CD4-positive, alpha-beta T cell treated with Interleukin-1 beta for 1 hour (primary cell): Measurements from ENCODE around the gene SGCA.

Experiments
- DNase-seq, 2 donors: peaks; one replicate each; pipeline ENCODE4 v3.0.0-alpha.2; 2020 to 2022

The SGCA gene

DNA sequence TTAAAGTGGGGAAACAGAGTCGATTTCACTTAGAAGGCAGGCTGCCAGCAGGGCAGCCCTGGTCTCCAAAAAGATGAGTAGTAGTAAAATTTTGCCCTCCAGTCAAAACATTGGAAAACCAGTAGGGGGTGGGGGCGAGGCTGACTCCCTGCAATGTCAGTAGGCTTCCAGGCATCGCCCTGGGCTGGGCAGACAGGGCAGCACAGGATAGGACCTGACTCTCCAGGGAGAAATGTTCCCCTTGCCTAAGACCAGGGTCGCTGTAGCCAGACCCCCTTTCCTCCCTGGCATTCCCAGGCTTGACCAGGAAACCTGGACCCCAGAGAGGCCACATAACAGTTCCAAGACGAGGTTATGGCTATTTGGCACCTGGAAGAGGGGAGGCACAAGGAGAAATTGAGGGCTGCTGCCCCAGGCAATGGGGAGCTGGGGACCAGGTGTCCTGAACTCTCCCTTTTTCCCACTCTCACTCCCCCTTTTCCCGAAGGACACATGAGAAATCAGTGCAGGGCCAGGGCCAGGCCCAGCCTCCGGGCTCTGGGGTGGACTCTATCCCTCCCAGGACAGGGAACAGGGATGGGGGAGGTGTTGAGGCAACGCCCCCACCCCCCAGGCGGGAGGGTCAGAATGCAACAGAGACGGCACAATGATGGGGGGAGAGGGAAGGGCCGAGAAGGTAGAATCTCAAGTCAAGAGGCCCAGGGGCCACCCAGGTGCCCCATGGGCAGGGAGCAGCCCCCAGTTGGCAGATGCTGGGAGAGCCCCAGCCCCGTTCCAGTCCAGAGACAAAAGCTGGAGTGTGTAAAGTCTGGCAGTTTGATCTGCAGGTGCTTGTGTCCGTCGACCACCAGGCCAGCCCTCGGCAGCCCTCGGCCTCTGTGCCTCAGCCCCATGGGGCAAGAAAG lies 31.3 kb upstream of the SGCA start:
- no peak for DNase-seq

DNA sequence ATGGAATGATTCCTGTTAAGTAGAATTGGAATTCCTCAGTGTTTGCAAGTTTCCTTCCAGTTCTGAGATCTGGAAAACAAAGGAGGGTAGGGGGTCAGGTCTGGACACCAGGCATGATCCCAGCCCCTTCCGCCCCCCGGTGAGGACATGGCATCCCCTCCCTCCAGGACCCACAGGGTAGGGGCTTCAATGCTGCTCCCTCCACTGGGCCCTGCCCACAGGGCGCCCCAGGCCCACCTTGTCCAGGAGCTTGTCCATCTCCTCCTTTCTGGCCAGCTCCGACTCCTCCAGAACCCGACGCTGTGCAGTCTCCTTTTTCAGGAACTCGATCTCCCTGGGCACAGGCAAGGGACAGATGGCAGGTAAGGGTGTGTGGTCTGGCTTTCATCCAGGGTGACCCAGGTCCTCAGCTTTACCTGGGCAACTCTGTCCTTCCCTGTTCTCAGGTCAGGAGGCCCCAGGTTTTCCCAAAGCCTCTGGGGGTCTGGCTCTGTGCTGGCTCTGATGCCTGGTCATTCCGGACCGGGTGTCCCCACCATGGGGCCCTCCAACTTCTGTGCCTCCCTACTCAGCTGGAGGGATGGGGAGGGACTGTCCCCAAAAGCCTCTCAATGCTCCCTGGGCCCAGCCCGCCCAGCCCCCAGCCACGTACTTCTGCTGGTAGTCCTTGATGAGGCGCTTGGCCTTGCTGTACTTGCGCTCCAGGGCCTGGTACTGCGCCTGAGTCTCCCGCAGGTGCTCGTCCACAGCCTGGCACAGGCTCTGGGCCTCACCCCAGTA lies 30.3 kb upstream of the SGCA start:
- DNase-seq = no peak

DNA sequence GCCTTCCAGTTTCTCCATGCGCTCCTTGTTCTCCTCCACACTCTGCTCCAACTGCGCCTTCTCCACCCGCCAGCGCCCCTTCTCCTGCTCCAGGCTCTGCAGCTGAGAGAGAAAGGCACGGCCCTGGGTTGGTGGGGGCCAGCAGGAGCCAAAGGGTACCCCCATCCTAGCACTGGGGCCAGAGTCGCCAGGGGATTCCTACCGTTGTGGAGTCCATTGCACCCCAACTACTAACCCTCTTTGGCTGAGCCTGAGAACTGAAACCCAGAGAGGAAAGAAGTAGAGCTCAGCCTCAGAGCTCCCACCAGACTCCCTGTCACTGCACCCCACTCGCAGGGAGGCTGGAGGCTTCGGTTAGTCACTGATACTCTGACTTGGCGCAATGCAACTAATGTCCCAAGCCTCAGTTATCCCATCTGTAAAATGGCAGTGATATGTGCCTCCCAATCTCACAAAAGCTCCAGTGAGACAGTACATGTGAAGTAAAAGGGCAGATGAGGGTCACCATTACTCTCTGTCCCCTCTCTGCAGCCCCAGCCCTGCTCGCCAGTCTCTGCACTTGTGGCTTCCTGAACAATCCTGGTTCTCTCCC lies 29.6 kb upstream of the SGCA start:
- no peak for DNase-seq

DNA sequence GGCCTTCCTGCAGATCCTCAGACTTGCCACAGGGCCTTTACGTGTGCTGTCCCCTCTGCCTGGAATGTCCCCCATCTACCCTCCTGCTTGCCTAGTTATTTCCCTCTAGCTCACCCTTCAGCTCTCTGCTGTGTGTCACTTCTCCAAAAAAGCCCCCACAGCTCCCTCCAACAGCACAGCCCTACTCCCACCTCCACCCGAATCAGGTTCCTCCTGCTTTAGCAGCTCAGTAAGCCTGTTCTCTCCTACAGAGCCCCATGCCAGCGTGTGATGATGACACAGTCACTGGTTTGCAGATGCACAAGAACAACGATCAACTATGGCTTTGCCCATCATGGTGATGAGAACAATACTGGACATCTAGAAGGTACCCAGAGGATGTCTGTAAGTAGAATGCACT lies 28.8 kb upstream of the SGCA start:
- no peak for DNase-seq

DNA sequence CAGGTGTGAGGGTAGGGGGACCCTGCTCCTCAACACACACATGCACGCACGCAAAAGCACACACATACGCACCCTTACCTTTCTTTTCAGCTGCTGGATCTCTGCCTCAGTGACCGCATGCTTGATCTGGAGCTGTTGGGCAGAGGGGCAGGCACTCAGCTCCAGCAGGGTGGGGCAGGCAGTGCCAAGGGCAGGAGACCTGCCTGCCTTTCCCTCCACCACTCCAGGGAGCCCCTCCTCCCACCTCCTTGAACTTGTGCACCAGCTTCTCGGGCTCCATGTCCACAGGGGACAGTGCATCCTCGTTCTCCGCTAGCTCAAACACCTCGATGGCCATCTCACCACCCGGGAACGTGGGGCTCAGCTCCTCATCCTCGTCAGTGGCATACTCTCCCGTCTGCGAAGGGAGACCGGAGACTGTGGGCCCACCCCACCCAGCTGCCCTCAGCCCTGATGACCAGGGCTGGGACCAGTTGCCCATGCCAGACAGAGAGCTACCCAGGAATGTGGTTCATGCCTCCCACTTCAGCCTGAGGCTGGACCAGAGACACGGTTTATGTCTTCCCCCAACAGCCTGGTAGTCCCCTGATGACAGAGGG lies 26.5 kb upstream of the SGCA start:
- no peak for DNase-seq

DNA sequence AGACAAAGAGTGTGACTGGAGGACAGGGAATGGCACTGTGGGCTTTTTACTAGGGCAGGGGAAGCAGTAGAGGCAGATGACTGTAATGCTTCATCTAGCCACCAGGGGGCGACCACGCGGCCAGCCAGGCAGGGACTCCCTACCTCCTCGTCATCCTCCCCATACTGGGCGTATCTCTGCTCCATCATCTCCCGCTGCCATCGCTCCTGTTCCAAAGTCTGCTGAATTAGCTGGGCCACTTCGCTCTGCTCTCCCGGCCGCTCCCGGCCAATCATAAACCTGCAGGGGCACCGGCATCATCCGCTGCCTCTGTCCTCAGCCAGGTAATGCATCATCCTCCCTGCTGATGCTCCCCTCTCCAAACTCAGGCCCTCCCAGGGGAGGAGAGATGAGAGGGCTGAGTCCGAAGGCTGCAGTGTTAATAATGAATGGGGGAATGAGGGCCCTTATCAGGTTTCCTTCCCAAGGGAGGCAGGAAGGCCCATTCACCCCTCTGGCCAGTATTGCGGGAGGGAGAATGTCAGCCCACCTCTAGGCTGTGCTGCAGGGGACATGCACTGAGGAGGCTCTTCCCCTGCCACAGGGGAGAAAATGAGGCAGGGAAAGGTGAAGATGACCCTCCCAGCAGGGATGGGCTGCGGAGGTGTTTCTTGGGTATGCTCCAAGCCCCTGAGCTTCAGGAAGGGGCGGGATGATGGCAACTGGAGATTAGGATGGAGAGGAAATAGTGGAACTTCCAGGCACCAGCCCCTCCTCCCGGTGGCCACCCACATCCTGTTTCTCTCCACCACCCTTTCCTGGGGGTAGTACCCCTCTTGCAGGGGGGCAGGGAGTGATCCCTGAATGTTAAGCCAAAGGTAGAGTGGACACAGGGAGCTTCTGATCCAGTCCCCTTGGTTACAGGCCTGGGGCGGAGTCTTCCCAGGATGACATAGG lies 25.6 kb upstream of the SGCA start:
- DNase-seq = peak; percentile 81 to 83

DNA sequence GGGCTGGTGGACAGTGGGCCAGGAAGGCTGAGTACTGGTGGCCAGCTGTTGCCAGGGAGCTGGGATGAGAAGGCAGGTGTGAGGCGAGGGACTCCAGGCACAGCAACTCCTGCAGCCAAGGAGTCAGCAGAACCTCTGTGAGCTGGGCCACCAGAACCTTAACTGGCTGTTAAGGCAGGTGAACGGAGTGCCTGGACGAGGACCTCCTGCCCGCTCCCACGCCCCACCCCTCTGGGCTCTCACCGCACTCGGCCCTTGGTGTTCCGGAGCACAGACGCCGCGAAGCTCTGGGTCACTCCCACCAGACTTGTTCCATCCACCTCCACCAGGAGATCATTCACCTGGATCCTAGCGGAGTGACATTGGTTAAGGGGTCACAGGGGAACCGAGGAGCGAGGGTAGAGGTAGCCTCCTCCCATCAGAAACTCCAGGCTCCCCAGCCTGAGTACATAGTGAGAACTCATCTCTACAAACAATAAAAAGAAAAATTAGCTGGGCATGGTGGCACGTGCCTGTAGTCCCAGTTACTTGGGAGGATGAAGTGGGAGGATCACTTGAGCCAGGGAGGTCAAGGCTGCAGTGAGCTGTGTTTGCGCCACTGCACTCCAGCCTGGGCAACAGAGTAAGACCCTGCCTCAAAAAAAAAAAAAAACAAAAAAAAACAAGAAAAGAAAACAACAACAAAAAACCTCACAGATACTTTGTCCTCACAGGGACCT lies 24.6 kb upstream of the SGCA start:
- no peak for DNase-seq

DNA sequence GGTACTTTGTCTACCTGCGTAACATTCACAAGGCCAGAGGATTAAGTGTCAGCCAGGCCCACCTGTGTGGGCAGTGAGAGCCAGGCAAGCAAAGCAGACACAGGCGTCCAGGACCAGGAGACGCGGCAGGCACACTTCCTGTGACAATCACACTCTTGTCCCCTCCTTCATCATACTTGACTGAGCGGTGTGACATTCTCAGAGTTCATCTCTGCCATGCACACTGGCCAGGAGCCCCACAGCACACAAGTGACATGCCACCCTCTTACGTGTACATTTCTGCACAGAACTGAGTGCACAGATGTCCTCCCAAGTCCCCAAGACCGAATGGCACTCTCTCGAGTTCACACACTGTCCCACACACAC lies 24.1 kb upstream of the SGCA start:
- no peak for DNase-seq

DNA sequence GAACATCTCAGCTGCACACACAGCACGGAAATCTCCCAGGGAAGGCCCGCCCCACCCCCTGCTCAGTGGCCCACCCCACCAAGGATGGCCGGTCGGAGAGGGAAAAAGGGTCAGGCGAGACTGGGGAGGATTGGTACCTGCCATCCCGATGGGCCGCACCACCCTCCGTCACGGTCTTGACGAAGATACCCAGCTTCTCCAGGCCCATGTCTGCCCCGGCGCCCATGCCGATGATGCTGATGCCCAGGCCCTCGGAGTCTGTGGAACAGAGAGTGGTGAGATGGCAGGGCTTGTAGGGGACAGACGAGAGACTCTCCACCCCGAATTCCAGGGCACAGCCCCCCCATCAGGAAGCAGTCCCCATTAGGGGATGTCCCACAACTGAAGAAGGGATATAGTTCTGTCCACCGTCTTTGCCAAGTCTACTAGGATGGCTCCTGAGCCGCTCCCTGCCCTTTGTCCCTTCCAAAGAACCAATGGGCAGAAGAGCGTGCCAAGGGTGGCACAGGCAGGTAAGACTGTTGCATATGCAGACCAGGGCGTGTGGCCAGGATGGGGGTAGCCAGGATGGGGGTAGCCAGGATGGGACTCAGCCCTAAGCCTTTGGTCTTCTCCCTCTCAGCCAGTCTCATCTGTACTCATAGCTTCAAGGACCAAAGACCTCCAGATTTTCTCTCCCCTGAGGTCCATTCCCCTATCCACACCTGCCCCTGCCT lies 22.2 kb upstream of the SGCA start:
- DNase-seq = no peak

DNA sequence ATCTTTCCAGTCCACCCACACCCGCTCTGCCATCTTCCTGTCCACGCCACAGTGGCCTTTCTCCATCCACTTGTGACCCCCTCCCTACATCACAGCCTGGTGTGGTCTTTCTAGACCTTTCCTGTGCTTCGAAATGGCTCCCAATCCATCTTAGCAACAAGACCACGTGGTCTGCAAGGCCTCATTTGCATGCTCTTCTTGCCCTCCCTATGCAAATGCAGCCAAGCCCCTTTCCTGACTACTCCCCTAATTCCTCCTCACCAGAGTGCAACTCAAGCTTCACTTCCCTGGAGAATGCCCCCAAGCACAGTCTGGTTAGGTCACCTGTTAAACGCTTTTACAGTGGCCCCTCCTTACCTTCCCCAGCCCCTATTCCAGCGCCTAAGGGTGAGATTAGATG lies 21.4 kb upstream of the SGCA start:
- no peak for DNase-seq

DNA sequence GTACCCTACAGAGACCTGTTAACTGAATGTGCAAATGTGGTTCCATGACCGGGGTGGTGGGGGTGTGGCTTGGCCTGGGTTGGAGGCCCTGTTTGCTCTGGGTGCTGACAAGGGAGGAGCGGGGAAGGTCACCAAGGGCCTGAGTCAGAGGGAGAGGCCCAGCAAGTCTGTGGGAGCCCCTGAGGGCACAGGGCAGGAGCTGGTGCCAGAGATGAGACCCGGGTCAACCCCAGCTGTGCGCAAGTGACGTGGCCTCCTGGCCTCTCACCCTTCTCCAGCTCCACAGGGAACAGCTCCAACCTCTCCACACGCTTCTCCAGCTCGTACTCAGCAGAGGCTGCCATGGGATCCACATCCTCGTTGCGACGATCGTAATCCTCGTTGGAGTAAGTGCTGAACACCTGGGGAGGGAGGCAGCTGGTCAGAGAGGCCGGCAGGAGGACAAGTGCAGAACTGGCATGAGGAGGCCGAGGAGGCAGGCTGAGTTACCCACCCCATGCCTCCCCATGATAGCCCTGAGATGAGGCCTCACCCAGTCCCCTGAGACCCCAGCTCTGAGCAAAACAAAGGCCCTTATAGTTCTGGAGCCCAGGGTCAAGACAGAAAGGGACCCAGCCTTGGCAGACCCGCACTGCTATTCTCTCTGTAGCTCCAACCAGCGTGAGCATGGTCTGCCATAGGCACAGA lies 20.8 kb upstream of the SGCA start:
- DNase-seq = no peak

DNA sequence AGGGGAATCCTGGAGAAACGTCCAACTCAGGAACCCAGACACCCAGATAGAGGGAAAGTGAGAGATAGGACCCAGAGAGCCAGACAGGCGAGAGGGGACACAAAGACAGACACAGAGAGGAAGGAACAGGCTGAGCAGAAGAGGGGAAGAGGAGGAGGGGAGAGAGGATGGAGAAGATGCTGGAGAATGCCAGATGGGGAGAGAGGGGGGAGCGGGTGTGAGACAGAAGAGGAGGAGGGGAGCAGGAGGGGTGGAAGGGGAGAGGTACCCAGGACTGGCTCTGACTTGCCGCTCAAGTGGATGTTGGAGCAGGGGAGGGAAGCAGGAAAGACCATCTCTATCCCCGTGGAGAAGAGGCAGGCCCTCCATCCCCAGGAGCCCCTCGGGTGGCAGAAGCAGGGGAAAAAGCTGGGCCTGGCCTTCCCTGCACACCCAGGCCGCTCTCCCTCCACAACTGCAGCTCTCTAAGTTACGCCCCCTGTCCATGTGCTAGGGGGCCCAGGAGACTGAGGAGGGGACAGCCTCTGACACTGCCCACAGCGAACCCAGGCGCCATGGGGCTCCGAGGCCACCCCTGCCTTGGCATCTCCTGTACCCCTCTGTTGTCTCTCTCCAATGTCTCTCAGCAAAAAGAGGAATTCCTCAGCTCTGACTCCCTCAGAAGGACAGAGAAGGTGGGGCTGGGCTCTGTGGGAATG lies 20.1 kb upstream of the SGCA start:
- DNase-seq = no peak

DNA sequence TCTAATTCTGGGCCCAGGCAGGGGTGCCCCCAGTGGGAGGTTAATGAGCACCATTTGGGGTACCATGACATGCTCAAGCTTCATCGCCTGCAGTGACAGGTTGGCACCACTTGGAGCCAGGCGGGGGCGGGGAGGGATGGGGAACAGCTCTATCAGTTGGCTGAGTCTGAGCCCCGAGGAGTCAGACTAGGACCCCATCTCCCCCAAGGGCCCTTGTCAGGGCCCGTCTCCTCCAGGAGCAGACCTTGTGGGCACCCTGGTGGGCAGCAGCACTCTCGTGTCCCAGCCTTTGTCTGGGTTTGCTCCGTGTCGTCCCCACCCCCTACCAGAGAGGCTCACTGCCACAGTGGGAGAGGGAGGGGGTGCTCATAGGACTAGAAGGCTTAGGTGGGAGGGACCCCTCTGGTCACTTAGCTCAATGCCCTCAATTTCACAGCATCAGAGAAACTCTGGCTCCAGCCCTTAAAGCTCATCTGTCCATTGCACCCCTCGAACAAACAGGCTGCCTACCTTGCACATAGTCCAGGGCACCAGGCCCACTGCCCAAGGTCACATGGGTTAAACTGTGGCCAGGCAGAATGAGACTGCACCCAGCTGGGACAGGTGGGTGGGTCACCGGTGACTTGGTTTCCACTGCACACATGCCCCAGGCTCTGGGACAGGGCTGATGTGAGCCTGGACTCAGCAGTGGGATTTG lies 19.4 kb upstream of the SGCA start:
- DNase-seq = peak in 1 of 2 donors; percentile 28

DNA sequence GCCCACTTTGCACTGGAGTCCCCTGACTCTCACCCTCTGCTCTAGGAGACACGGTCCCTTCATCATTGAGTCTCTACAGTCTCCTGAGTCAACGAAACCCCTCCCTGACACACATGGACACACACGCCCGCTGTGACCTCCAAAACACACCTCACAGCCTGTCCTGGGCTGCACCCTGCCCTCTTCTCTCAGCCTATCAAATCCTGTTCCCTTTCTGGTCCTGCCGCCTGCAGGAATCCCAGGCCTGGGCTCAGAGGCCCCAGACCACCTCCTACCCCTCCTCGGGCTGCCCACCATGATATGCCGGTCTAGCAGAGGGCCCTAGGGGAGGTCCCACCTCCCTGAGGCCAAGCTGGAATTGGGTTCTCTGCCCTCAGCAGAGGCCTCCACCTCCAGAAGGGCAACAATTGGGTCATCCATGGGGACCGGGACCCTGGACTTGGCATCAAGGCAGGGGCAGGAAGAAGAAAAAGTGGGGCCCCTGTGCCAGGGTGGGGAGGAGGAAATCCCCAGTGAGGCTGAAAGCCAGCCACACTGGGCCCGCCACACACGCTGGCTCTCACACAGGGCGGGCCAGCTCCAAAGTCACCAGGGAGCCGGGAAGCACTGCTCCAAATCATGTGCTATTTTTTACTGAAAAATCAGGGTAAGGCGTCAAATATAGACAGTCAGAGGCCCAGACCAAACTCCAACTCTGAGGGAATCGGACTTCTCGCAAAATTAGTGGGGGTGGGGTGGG lies 18.7 kb upstream of the SGCA start:
- peak in 1 of 2 donors; percentile 21 for DNase-seq

DNA sequence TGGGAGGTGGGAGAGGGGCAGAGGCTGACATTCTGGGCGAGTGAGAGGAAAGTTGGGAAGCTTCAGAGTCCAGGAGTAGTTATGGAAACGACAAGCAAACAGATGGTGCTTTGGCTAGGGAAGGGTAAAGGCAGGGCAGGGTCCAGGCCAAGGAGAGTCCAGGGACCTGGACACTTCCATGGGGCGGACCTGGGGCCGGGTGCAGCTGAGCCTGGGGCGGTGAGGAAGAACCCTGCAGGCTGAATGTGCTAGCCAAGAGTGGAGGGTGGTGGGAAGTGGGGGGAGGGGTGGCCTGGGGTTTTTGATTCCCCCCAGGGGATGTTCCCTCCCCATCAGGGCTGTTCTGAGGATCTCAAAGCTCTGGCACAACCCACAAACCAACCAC lies 18.0 kb upstream of the SGCA start:
- no peak for DNase-seq

DNA sequence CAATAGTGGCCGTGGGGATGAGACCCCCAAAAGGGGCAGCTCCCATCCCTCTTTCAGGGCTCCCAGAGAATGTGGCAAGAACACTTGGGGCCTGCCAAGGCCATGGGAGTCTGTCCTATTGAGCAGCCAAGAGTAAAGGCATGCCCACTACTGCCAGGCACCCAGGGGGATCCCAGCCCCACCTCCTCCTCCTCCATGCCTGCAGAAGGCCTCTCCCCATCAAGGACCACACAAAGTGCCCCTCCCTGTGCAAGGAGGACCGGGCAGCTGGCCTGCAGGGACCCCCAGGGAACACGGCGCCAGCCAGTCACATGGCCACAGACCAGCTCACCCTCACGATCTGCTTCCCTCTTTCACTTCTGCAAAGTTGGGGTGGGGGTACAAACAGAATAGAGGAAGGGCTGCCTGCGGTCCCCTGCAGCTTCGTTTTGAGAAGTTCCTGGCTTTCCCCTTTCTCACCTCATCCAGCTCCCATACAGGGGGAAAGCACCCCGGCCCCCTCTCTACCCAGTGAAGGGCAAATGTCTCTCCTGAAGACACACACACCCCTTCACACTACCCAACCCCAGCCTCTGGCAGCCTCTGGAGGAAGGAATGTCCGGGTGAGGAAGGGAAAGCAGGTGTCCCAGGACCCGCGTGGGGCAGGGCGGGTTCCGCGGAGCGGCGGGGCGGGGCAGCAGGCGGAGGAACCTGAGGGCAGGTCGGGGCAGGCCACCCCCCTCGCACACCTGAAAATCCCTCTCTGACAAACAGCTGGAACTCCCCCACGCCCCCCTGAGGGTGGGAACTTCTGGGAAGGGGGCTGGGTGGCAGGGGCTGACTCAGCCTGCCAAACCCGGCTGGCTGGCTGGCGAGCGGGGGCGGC lies 17.3 kb upstream of the SGCA start:
- peak; percentile 70 to 77 for DNase-seq

DNA sequence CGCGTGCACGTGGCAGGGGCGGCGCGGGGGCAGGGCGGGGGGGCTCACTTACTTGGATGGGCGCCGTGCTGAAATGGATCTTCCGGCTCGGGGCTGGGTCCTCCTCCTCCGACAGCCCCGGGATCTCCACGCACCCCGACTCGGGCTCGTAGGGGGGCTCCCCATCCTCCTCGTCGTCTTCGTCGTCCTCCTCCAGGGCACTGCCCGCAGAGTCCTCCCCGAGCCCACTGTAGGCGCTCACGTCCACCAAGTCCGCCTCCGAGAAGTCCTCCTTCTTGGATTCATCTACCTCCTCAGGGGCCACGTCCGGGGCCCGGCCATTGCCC lies 16.8 kb upstream of the SGCA start:
- no peak for DNase-seq
